COLO668 (cell line): ENCODE measurements around the gene KLHL34.

Experiments
- DNase-seq: peaks from one replicate; lab custom pipeline; 2025; ENCODE audit not compliant: unreplicated experiment; lab: John Stamatoyannopoulos, UW

The KLHL34 gene, protein sequence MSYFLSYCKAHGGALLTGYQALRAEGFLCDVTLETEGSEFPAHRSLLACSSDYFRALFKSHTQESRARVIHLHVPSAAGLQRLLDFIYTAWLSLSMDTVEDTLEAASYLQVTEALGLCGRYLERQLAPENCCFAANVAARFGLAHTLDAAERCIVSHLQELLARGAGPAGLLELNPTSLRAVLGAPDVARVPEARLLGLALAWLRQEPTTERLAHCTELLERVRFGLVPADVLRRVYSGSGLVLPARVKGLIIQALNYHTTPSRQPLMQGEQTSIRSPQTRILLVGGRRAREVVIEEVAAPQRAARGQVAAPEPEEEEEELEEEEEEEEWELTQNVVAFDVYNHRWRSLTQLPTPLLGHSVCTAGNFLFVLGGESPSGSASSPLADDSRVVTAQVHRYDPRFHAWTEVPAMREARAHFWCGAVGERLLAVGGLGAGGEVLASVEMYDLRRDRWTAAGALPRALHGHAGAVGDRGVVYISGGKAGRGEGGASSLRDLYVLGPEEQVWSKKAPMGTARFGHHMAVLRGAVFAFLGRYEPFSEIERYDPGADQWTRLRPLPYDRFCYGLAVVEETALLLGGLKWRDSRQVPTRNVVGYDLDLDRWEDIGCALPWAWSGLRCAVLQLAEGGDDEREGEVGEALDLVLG

GRCh38 chrX:21658152-21658737, at the start of gene KLHL34:
KLHL34 (minus strand) TSS chrX:21658330; CDS start chrX:21657788, 542 bp downstream.
- peak; percentile 62 for DNase-seq

- no peak for DNase-seq
These were observed 47.1 kb upstream of the KLHL34 start for GRCh38 chrX:21705225-21705624.

GRCh38 chrX:21702725-21703124, 44.6 kb upstream of the KLHL34 start:
- no peak for DNase-seq

GRCh38 chrX:21700967-21701366, 42.8 kb upstream of the KLHL34 start:
- no peak for DNase-seq

- DNase-seq: no peak
These were observed 42.1 kb upstream of the KLHL34 start for GRCh38 chrX:21700275-21700674.

- DNase-seq: no peak
These were observed 41.0 kb upstream of the KLHL34 start for GRCh38 chrX:21699136-21699535.

GRCh38 chrX:21698272-21698671, 40.1 kb upstream of the KLHL34 start:
- DNase-seq: no peak

DNA sequence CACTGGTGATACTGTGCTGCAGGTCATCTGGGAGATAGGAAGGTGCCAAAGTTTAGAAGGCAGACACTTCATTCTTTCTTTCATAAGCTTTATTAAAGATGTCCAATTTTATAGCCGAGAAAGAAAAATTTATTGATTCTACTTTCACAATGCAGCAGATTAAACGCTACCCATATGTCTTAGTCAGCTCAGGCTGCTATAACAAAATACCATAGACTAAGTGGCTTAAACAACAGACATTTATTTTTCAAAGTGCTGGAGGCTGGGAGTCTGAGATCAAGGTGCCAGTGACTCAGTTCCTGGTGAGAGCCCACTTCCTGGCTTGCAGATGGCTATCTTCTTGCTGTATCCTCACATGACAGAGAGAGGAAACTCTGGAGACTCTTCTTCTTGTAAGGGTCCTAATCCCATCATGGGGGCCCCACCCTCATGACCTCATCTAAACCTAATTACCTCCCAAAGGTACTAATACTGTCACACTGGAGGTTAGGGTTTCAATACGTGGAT, 33.4 kb upstream of the KLHL34 start:
- no peak for DNase-seq

- no peak for DNase-seq
These were observed 25.8 kb upstream of the KLHL34 start for GRCh38 chrX:21683941-21684340.

- no peak for DNase-seq
These were observed 20.0 kb upstream of the KLHL34 start for GRCh38 chrX:21678048-21678612.

DNA sequence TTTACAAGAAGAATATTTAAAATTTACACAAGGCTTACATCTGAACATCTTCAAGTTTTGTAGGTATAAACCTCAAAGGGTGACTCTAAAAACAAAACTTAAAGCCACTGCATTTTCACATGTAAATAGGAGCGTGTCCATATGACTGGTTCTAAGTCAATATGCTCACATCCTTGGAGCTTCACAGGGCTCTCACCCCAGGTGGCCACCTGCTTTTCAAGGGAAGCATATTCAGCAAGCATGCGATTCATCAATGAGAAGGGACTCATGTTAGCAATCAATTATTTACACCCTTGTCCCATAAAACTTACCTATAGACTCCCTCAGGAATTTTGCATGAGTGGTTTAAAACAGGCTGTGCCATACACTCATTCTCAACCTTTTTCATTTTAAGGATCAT, 17.8 kb upstream of the KLHL34 start:
- peak; percentile 11 for DNase-seq

GRCh38 chrX:21674430-21675186, 16.5 kb upstream of the KLHL34 start:
- no peak for DNase-seq

- no peak for DNase-seq
These were observed 8.5 kb upstream of the KLHL34 start for GRCh38 chrX:21666679-21667078.

DNA sequence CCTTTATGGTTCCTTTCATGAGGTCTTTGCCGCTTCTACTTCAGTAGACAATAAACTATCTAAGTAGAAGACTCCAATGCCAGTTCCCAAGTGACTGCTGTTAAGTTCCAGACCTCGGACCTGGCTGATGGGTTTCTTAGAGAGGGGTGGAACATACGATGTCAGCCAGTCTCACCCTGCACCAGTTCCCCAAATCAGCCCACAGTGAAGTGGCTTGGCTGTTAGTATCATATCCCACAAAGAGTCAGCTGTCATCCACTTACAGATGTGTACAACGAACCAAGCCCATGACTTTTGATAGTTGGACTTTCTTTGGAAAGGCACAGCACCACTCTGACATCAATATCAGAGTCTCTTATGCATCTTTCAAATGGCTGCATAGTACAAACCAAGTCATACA, 8.1 kb upstream of the KLHL34 start:
- DNase-seq: no peak

GRCh38 chrX:21662761-21663160, 4.6 kb upstream of the KLHL34 start:
- DNase-seq: no peak

DNA sequence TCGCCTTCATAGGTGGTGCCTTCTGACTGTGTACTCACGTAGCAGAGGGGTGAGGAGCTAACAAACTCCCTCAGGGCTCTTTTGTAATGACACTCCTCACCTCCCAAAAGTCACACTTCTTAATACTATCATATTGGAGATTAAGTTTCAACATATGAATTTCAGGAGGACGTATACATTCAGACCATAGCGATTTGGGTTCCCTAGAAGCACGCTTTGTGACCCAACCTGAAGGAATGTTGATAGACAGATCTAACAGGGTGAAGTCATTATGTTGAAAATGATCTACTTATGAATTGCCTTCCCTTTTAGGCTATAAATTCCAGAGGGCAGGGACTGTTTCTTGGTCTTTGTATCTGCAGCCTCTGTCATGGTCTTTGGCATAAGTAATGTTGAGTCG, 3.2 kb upstream of the KLHL34 start:
- DNase-seq: no peak

GRCh38 chrX:21660156-21660555, 2.0 kb upstream of the KLHL34 start:
- no peak for DNase-seq

DNA sequence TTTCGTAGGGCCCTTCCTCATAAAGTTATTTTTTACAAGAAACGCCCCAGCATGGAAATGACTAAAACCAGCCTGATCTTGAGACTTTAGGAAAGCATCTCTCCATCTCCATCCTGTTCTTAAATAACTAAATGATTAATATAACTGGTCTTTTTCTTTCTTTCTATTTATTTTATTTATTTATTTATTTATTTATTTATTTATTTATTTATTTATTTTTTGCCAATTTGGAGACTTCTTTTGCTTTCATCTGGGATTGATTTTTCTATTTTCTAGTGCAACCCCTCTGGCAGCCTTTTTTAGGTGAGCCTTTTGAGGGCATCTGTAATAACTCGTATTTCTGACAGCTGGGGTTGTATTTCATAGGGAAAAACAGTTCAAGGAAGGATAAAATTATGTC, 1.2 kb upstream of the KLHL34 start:
- DNase-seq: no peak

DNA sequence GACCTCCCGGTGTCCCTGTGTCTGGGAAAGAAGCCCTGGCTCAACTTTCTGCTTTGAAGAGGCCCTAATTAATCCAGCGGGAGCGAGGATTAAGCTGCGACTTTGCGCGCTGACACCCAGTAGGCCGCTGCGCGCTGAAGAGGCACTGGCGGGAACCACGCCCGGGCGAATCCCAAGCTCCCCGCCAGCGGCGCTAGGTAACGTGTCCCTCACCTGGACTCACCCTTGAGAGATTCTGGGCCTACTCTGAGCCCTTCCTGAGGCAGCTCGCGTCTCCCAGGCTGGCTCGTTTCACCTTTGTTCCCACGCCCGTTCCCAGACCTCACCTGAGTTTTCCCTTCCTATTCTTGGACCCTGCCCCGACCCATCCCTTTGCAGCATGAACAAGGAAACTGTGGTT, 616 bp upstream of the KLHL34 start:
- peak; percentile 78 for DNase-seq

GRCh38 chrX:21657318-21658151, 595 bp downstream of the KLHL34 start:
- no peak for DNase-seq
